IMR-90 (cell line): Measurements from ENCODE around the gene IP6K1. TPM values are rescaled to one million over a fixed set of nuclear protein-coding genes. Genes with fewer than 3 reads are reported as not detected.

Source experiments
- ATAC-seq: fragments of 200-7000 bp; cut with Tn5 transposase; 2 replicates; pipeline ENCODE4 v1.9.1; 2020; ENCODE audit warnings: low read depth, mild to moderate bottlenecking, moderate library complexity
- BruUV-seq: library from RNA; stranded (reverse); fragments of 400-500 nt; replicated peaks from 2 replicates; lab custom pipeline; 2021; lab: Mats Ljungman, UMichigan
- CTCF ChIA-PET: fragments of 300-600 bp; formaldehyde crosslinking; extraction: SDS; loops from one replicate; lab custom pipeline; 2021; ENCODE audit warnings: antibody characterized with exemption; lab: Yijun Ruan, JAX
- POLR2A ChIA-PET: fragments of 300-600 bp; sonication (Branson Sonifier 250); formaldehyde crosslinking; loops from one replicate; lab custom pipeline; 2022; ENCODE audit warnings: antibody characterized with exemption; ENCODE audit not compliant: unreplicated experiment; lab: Charles Lee
- DNase-seq: peaks from one replicate; pipeline ENCODE4 v3.0.0; 2013
- H2AFZ ChIP-seq: replicated peaks from 2 replicates; pipeline ENCODE3; 2013; ENCODE audit warnings: low read length, mild to moderate bottlenecking; ENCODE audit not compliant: poor library complexity
- H2AK5ac ChIP-seq: 2 replicates; pipeline ENCODE4 v1.6.1; 2013; ENCODE audit warnings: low read depth, low read length, inconsistent platforms
- H2AK9ac ChIP-seq: replicated peaks from 2 replicates; pipeline ENCODE3; 2013; ENCODE audit warnings: mild to moderate bottlenecking, low read depth, low read length, moderate library complexity; ENCODE audit not compliant: poor library complexity
- H2BK120ac ChIP-seq: 2 replicates; pipeline ENCODE4 v1.6.1; 2013; ENCODE audit warnings: low read depth, low read length, inconsistent platforms
- H2BK15ac ChIP-seq: 3 replicates; pipeline ENCODE4 v1.6.1; 2013; ENCODE audit warnings: low read depth, low read length, inconsistent platforms
- H2BK20ac ChIP-seq: 2 replicates; pipeline ENCODE4 v1.6.1; 2013; ENCODE audit warnings: low read depth, mild to moderate bottlenecking, inconsistent platforms, low read length, moderate library complexity
- H2BK5ac ChIP-seq: 2 replicates; pipeline ENCODE4 v1.6.1; 2013; ENCODE audit warnings: mild to moderate bottlenecking, low read depth, low read length, inconsistent platforms; ENCODE audit not compliant: poor library complexity, severe bottlenecking
- H3K14ac ChIP-seq: replicated peaks from 2 replicates; pipeline ENCODE4 v1.6.1; 2013; ENCODE audit warnings: low read depth, low read length, inconsistent platforms
- H3K18ac ChIP-seq: 2 replicates; pipeline ENCODE4 v1.6.1; 2013; ENCODE audit warnings: low read depth, low read length, control low read depth
- H3K23ac ChIP-seq: 2 replicates; pipeline ENCODE4 v1.6.1; 2013; ENCODE audit warnings: low read depth, low read length, inconsistent platforms
- H3K27ac ChIP-seq: 2 replicates; pipeline ENCODE4 v1.5.1; 2013; ENCODE audit warnings: mild to moderate bottlenecking, control low read depth, low read length; ENCODE audit not compliant: insufficient read depth
- H3K27me3 ChIP-seq: 2 replicates; pipeline ENCODE4 v1.6.1; 2013; ENCODE audit warnings: low read length; ENCODE audit not compliant: control insufficient read depth, insufficient read depth
- H3K36me3 ChIP-seq: 2 replicates; pipeline ENCODE4 v1.6.1; 2013; ENCODE audit warnings: low read length, mixed read lengths; ENCODE audit not compliant: control insufficient read depth, insufficient read depth
- H3K4ac ChIP-seq: 2 replicates; pipeline ENCODE4 v1.6.1; 2013; ENCODE audit warnings: low read depth, low read length, inconsistent platforms
- H3K4me1 ChIP-seq: 2 replicates; pipeline ENCODE4 v1.6.1; 2013; ENCODE audit warnings: low read length, mixed read lengths; ENCODE audit not compliant: control insufficient read depth, insufficient read depth
- H3K4me2 ChIP-seq: 2 replicates; pipeline ENCODE4 v1.6.1; 2013; ENCODE audit warnings: low read depth, mild to moderate bottlenecking, control low read depth, low read length, moderate library complexity
- H3K4me3 ChIP-seq: 2 replicates; pipeline ENCODE4 v1.5.1; 2013; ENCODE audit warnings: low read depth, mild to moderate bottlenecking, control low read depth, low read length, moderate library complexity; ENCODE audit not compliant: insufficient read depth
- H3K56ac ChIP-seq: 2 replicates; pipeline ENCODE4 v1.6.1; 2013; ENCODE audit warnings: low read length, inconsistent platforms; ENCODE audit not compliant: insufficient read depth; ENCODE audit errors: extremely low read depth
- H3K79me1 ChIP-seq, 2 experiments: 2 replicates each; pipeline ENCODE4 v1.6.1; 2013; ENCODE audit warnings: low read length in 2 of 2, inconsistent platforms in 1 of 2, low read depth in 1 of 2
- H3K9ac ChIP-seq: 2 replicates; pipeline ENCODE4 v1.6.1; 2013; ENCODE audit warnings: low read depth, low read length, control low read depth
- H3K9me1 ChIP-seq: 2 replicates; pipeline ENCODE4 v1.6.1; 2013; ENCODE audit warnings: low read length, inconsistent platforms; ENCODE audit not compliant: insufficient read depth
- H3K9me3 ChIP-seq: 2 replicates; pipeline ENCODE4 v1.6.1; 2013; ENCODE audit warnings: low read length; ENCODE audit not compliant: control insufficient read depth, insufficient read depth
- H4K20me1 ChIP-seq: 2 replicates; pipeline ENCODE4 v1.6.1; 2013; ENCODE audit warnings: low read length, inconsistent platforms; ENCODE audit not compliant: insufficient read depth
- H4K5ac ChIP-seq: 2 replicates; pipeline ENCODE4 v1.6.1; 2013; ENCODE audit warnings: mild to moderate bottlenecking, low read depth, low read length, control low read depth
- H4K8ac ChIP-seq, 2 experiments: 2 replicates each; pipeline ENCODE4 v1.6.1; 2013; ENCODE audit warnings: low read depth in 2 of 2, low read length in 2 of 2, control low read depth in 1 of 2, inconsistent platforms in 1 of 2
- H4K91ac ChIP-seq: 2 replicates; pipeline ENCODE4 v1.6.1; 2013; ENCODE audit warnings: low read depth, low read length, inconsistent platforms; ENCODE audit not compliant: insufficient read depth
- CHD1 ChIP-seq: IDR thresholded peaks from 2 replicates; pipeline ENCODE4 v1.6.1; 2012; ENCODE audit warnings: low read depth, low read length, improper control_type of control experiment
- CTCF ChIP-seq: conservative IDR thresholded peaks from 2 replicates; pipeline ENCODE4 v1.5.1; 2012; ENCODE audit warnings: mild to moderate bottlenecking, low read depth, low read length, improper control_type of control experiment
- FOS ChIP-seq: fragments of 150-350 bp; IDR thresholded peaks from 2 replicates; pipeline ENCODE4 v1.6.1; 2016; ENCODE audit warnings: low read depth, low read length
- MAFK ChIP-seq: IDR thresholded peaks from 2 replicates; pipeline ENCODE4 v1.6.1; 2012; ENCODE audit warnings: low read depth, low read length, improper control_type of control experiment
- RAD21 ChIP-seq: IDR thresholded peaks from 2 replicates; pipeline ENCODE4 v1.6.1; 2012; ENCODE audit warnings: low read length, improper control_type of control experiment
- RCOR1 ChIP-seq: IDR thresholded peaks from 2 replicates; pipeline ENCODE4 v1.6.1; 2012; ENCODE audit warnings: mild to moderate bottlenecking, low read length, improper control_type of control experiment; ENCODE audit not compliant: insufficient replicate concordance
- RFX5 ChIP-seq: IDR thresholded peaks from 2 replicates; pipeline ENCODE4 v1.8.0; 2012; ENCODE audit warnings: low read depth, mild to moderate bottlenecking, low read length, moderate library complexity
- USF2 ChIP-seq: fragments of 150-350 bp; IDR thresholded peaks from 2 replicates; pipeline ENCODE4 v1.6.1; 2017; ENCODE audit warnings: mild to moderate bottlenecking, antibody characterized with exemption, low read length, low read depth
- WGBS, 2 experiments: methylation state at CpG; one replicate each; pipeline versions ENCODE4 v1.1.5 to v1.1.7; 2013; ENCODE audit warnings: missing lambda C conversion rate in 2 of 2; ENCODE audit not compliant: insufficient read length in 1 of 2; ENCODE audit errors: extremely low coverage in 2 of 2; 5-methylcytosine and 5-hydroxymethylcytosine counted together
- dilution Hi-C: fragments of 300-500 bp; cut with HindIII; formaldehyde crosslinking; loops from one replicate; pipeline ENCODE4 v1.14.3; 2018; ENCODE audit warnings: low sequenced_read_pairs; ENCODE audit not compliant: unreplicated experiment
- in situ Hi-C: fragments of 300-500 bp; cut with MboI; formaldehyde crosslinking; loops from 3 replicates; pipeline ENCODE4 v1.14.3; 2019; ENCODE audit warnings: low sequenced_read_pairs, inconsistent platforms, mixed read lengths
- intact Hi-C: fragments of 100-400 bp; cut with micrococcal nuclease; formaldehyde crosslinking; loops from 2 replicates; pipeline ENCODE4 v1.10.0; 2022
- polyA plus RNA-seq, 3 experiments: library from polyadenylated mRNA; depleted of rRNA; stranded (reverse); fragments of >200 nt; gene quantifications; 2 replicates each; pipeline ENCODE4 v1.2.3, GENCODE V29; 2012; ENCODE audit warnings: low replicate concordance in 1 of 3
- total RNA-seq: library from RNA; depleted of rRNA; stranded (reverse); fragments of >200 nt; gene quantifications from 2 replicates; pipeline ENCODE4 v1.2.3, GENCODE V29; 2012

The IP6K1 gene
- total and polyA plus RNA-seq, 2 of the 4 experiments (the other 2 are of a cell fraction) = 28.3 to 28.7 TPM

- in situ Hi-C loops = no loop called here
- H3K4ac ChIP-seq = no peak overlapping the region
- POLR2A ChIA-PET = no interaction called here
- H4K20me1 ChIP-seq = peaks cover 47% of the 10 kb centered on the region
- no peaks in the 10 kb centered on the region for H3K36me3 ChIP-seq
- no peak overlapping the region for H2AK9ac ChIP-seq
- no peak overlapping the region for H2AFZ ChIP-seq
- no peak overlapping the region for H3K56ac ChIP-seq
- no peak overlapping the region for H4K5ac ChIP-seq
- no peak overlapping the region for H3K27ac ChIP-seq
- WGBS, 2 experiments = 100% methylated on average over 1 of the region's 1 CpG; no CpG with 5 or more reads in 1 of the 2 experiments
- no peak for TF ChIP-seq RAD21
- TF ChIP-seq CTCF = no peak
- no peak for TF ChIP-seq RFX5
- TF ChIP-seq FOS = no peak
- TF ChIP-seq CHD1 = no peak
- TF ChIP-seq MAFK = no peak
- TF ChIP-seq USF2 = no peak
- no peak for TF ChIP-seq RCOR1
- no peak overlapping the region for H3K4me3 ChIP-seq
- DNase-seq (no peak), ATAC-seq (no peak)
- no peak overlapping the region for H4K8ac ChIP-seq
- H2AK5ac ChIP-seq = no peak overlapping the region
- intact Hi-C loops = no loop called here
- CTCF ChIA-PET = no interaction called here
- no peak overlapping the region for H2BK5ac ChIP-seq
- no peak overlapping the region for H3K18ac ChIP-seq
- peaks cover 5% of the 10 kb centered on the region; the same call in 1 of the 2 replicates for H3K4me1 ChIP-seq
- no peak overlapping the region for H3K4me2 ChIP-seq
- no peak overlapping the region for H4K91ac ChIP-seq
- no peak overlapping the region for H3K9ac ChIP-seq
- H3K14ac ChIP-seq = no peak overlapping the region
- H2BK15ac ChIP-seq = no peak overlapping the region
- H2BK120ac ChIP-seq = no peak overlapping the region
- H3K23ac ChIP-seq = no peak overlapping the region
- dilution Hi-C loops = no loop called here
- no peak overlapping the region for H2BK20ac ChIP-seq
- no TSS peak for BruUV-seq
- H3K79me1 ChIP-seq = peaks cover 38 to 73% of the 10 kb centered on the region in 2 experiments
- no peaks in the 10 kb centered on the region for H3K27me3 ChIP-seq
- H3K9me1 ChIP-seq = peaks cover 7% of the 10 kb centered on the region; the same call in 1 of the 2 replicates
- no peaks in the 10 kb centered on the region for H3K9me3 ChIP-seq
Observed at GRCh38 chr3:49754536-49754935, 31.8 kb downstream of the IP6K1 start.
